ENCODE data around the gene ZMYND8.

- TF ChIP-seq CTCF (IDR thresholded peaks at IDR 0.05 in 2 of 3, conservative IDR thresholded peaks at IDR 0.05 in 1 of 3; ENCODE audit: borderline replicate concordance in 1 of 3, insufficient read depth in 1 of 3, low read depth in 2 of 3, low read length in 2 of 3) (no peak), SP1 (IDR thresholded peaks at IDR 0.05; ENCODE audit: low read depth) (no peak), CEBPB (IDR thresholded peaks at IDR 0.05; ENCODE audit: low read depth) (no peak), EZH2 (IDR thresholded peaks at IDR 0.05) (no peak), ZFX (IDR thresholded peaks at IDR 0.05) (no peak), POLR2A (IDR thresholded peaks at IDR 0.05; ENCODE audit: borderline replicate concordance, extremely low read depth, insufficient read depth, insufficient read length) (no peak), REST (IDR thresholded peaks at IDR 0.05; ENCODE audit: low read depth) (no peak), RAD21 (IDR thresholded peaks at IDR 0.05; ENCODE audit: low read depth) (no peak), FOSL1 (IDR thresholded peaks at IDR 0.05; ENCODE audit: low read depth) (no peak)
These were observed 108.5 kb downstream of the ZMYND8 start for GRCh38 chr20:47247972-47248371.

Data from HCT116 (cell line).